Measurements from ENCODE around the gene STUM.
"Not testable (repeated sequence)": the region's sequence is repeated elsewhere in the genome, so short reads cannot be mapped to it uniquely, and the experiment has no call there.

Gene STUM

DNA sequence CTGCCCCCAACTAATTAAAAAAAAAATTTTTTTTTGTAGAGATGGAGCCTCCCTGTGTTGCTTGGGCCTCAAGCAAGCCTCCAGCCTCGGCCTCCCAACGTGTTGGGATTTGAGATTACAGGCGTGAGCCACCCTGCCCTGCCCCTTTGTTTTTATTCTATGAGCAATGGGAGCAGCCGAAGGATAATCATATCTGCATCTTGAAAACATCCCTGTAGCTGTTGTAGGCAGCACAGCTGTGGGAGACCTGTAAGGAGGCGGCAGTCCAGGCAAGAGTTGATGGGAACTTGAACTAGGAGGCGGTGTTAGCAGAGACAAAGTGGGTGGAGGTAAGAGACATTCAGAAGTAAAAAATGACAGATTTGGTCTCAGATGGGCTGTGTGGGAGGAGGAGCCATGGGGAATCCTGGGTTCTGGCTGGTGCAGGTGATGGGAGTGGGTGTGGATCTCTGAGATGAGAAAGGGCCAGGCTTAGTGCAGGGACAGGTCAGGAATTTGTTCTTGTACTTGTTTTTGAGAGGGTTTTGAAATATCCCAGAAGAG lies 31.3 kb downstream of the STUM start:
- H3K4me3 ChIP-seq (ENCODE audit: low read depth, low read length), result no peak overlapping the region

- H3K4me3 ChIP-seq (ENCODE audit: low read depth, low read length), result no peak overlapping the region
Observed at GRCh38 chr1:226580625-226581270, 32.2 kb downstream of the STUM start.

- H3K4me3 ChIP-seq (ENCODE audit: low read depth, low read length), result no peak overlapping the region
Observed at GRCh38 chr1:226581650-226582330, 33.2 kb downstream of the STUM start.

- no peak overlapping the region for H3K4me3 ChIP-seq (ENCODE audit: low read depth, low read length)
Observed at GRCh38 chr1:226582966-226583365, 34.4 kb downstream of the STUM start.

- H3K4me3 ChIP-seq (ENCODE audit: low read depth, low read length), result no peak overlapping the region
Observed at GRCh38 chr1:226584164-226584563, 35.6 kb downstream of the STUM start.

DNA sequence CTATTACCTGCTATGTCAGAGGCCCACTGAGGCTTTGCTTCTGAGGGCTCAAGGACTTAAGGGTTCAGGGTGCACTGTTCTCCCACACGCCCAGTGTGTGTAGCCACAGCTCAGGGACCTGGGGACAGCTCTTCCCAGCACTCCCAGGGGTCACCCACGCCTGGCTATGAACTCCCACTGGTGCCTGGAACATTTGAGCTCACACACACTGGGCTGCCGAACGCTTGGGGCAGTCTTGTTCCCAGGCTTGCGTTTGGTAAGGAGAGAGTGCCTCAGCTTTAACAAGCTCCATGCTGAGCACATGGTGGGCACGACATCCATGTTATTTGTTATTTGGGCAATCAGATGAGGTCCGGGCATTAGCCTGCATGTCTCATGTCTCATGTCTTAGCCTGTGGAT lies 37.6 kb downstream of the STUM start:
- no peak overlapping the region for H3K4me3 ChIP-seq (ENCODE audit: low read depth, low read length)

- H3K4me3 ChIP-seq (ENCODE audit: low read depth, low read length), result no peak overlapping the region
Observed at GRCh38 chr1:226586650-226587422, 38.3 kb downstream of the STUM start.

GRCh38 chr1:226588484-226588883 lies 39.9 kb downstream of the STUM start:
- no peak overlapping the region for H3K4me3 ChIP-seq (ENCODE audit: low read depth, low read length)

- H3K4me3 ChIP-seq (ENCODE audit: low read depth, low read length), result no peak overlapping the region
Observed at GRCh38 chr1:226589008-226589733, 40.6 kb downstream of the STUM start.

DNA sequence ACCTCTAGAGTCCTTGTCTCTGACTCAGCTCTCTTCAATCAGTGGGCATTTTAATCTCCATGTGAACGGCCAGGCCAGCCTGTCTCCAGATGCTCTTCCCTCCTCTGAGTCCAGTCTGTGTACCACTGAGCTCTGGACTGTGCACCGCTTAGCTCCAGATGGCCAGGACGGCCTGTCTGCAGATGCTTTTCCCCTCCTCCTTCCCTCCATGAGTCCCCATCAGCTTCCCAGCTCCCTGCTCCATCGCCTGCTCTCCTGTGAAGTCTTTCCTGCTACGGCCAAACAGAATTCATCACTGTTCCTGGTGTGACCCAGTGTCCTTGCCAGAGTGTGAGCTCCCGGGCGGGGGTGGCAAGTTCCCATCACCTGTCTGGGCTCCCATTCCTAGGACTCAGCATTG lies 42.0 kb downstream of the STUM start:
- H3K4me3 ChIP-seq (ENCODE audit: low read depth, low read length), result no peak overlapping the region

DNA sequence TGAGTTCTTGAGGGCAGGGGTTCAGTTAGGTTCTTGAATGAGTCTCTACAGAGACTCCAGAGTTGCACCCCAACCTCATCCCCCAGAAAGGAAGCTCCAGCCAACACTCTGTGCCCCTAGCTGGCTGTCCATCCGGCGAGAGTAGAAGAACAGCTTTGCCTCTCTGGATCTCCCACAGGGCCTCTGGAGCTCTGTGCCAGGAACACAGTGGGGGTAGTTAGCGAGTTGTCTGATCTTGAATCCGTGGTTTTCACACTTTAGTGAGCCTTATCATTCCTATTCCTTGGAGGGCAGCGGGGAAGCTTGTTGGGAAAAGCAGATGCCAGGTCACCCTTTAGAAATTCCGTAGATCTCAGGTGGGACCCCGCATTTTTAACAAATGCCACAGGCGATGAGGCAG lies 45.0 kb downstream of the STUM start:
- H3K4me3 ChIP-seq (ENCODE audit: low read depth, low read length), result no peak overlapping the region

DNA sequence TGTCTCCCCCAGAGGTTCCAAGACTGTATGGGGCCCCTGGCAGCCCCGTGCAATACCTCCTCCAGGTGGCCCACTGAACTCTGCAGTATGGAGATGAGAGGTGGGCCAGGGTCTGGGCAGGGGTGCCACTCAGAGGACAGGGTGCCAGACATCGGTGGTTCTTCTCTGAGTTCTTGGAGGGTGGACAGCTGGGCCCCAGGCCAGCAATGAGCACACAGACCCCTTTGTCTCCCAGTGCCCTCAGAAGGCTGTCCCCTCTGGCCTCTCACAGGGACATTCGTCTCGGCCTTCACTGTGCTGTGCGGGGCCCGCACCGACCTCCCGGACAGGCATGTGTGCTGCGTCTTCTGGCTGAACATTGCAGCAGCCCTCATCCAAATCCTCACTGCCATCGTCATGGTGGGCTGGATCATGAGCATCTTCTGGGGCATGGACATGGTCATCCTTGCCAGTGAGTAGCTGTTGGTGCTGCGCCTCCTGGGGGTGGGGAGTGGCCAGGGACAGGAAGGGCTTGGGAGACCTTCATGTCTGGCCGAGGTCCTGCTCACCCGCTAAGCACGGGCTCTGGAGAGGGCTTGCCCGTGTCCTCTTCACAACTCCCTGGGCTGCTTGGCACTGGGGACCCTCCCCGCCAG lies 48.1 kb downstream of the STUM start:
- no peak overlapping the region for H3K4me3 ChIP-seq (ENCODE audit: low read depth, low read length)

GRCh38 chr1:226597616-226598454 lies 49.3 kb downstream of the STUM start:
- H3K4me3 ChIP-seq (ENCODE audit: low read depth, low read length), result no peak overlapping the region

GRCh38 chr1:226598455-226598849 lies 49.9 kb downstream of the STUM start:
- no peak overlapping the region for H3K4me3 ChIP-seq (ENCODE audit: low read depth, low read length)

DNA sequence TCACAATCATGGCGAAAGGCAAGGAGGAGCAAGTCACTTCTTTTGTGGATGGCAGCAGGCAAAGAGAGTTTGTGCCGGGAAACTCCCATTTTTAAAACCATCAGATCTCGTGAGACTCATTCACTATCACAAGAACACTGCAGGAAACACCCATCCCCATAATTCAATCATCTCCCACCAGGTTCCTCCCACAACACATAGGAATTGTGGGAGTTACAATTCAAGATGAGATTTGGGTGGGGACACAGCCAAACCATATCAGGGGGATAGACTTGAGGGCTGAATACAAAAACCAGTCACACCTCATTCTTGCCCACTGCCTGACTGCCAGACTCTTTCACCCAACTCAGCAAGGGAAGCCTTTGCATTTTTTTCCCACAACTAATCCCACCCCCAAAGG lies 50.4 kb downstream of the STUM start:
- H3K4me3 ChIP-seq (ENCODE audit: low read depth, low read length), result not testable (repeated sequence)

- no peak overlapping the region for H3K4me3 ChIP-seq (ENCODE audit: low read depth, low read length)
Observed at GRCh38 chr1:226599636-226600238, 51.2 kb downstream of the STUM start.

- H3K4me3 ChIP-seq (ENCODE audit: low read depth, low read length), result no peak overlapping the region
Observed at GRCh38 chr1:226600254-226600653, 51.7 kb downstream of the STUM start.

DNA sequence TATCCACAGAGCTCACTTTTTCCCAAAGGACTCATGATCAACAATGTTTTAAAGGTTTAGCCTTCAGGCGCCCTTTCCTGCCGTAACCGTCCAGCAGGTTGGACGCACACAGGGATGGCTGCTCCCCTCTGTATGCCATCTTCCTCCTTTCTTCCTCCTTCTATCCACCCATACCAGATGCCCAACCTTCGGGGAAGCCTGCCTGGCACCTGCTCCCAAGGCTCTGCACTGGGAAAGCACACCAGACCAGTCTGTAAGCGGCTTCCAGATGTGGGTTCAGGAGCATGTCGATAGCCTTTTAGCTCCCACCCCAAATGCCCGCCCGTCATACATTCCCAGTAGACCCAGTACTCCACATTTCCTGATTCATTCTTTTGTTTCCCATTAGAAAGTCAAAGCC lies 52.9 kb downstream of the STUM start:
- H3K4me3 ChIP-seq (ENCODE audit: low read depth, low read length), result no peak overlapping the region
